HG03378 (cell line): Measurements from ENCODE around the gene PRKAG2.
"Not testable (repeated sequence)": the region's sequence is repeated elsewhere in the genome, so short reads cannot be mapped to it uniquely, and the experiment has no call there.

ENCODE experiments used
- ATAC-seq: cut with Tn5 transposase; IDR thresholded peaks from one replicate; pipeline ENCODE4 v1.9.1; 2021; ENCODE audit warnings: mild to moderate bottlenecking, moderate library complexity; ENCODE audit not compliant: unreplicated experiment

PRKAG2 gene

DNA sequence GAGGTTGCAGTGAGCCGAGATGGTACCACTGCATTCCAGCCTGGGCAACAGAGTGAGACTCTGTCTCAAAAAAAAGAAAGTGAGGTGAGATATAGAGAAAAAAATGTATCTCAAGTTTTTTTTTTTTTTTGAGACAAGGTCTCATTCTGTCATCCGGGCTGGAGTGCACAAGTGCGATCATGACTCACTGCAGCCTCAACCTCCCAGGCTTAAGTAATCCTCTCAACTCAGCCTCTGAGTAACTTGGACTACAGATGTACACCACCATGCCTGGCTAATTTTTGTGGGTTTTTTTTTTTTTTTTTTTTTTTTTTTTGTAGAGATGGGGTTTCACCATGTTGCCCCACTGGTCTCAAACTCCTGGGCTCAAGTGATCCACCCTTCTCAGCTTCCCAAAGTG lies 303.9 kb downstream of the PRKAG2 start:
- not testable (repeated sequence) for ATAC-seq

DNA sequence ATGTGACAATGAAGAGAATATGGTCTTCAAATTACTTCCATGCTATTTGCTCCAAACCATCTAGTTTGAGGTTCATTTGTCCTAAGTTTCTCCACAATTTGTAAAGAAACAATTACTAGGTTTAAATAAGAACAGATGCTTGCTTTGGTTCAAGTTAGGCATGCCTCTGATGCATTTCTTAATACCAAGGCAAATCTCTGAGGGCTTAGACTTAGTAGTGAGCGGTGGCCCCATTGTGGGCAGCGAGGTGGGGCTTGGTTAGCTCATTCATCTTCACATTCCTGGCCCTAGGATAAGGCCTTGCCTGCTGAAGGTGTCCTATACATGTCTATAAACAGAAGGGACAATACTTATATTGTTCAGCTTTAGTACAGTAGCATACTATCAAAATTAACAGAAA lies 304.8 kb downstream of the PRKAG2 start:
- no peak for ATAC-seq

DNA sequence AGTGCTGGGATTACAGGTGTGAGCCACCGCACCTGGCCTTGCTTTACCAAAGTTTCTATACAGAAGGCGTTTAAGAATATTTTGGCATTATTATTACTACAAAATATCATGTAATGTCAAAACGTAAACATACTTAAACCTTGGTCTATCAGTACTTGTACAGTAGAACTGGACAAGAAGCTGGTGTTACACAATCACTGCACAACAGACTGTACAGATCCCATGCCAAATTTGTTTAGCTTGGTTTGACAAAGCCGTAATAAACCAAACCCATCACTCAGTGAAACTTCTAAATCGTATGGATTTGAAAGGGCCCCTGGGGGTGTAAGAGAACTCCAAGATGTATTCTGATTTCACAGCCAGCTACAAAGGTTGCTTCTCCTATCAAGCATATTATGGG lies 305.4 kb downstream of the PRKAG2 start:
- no peak for ATAC-seq

DNA sequence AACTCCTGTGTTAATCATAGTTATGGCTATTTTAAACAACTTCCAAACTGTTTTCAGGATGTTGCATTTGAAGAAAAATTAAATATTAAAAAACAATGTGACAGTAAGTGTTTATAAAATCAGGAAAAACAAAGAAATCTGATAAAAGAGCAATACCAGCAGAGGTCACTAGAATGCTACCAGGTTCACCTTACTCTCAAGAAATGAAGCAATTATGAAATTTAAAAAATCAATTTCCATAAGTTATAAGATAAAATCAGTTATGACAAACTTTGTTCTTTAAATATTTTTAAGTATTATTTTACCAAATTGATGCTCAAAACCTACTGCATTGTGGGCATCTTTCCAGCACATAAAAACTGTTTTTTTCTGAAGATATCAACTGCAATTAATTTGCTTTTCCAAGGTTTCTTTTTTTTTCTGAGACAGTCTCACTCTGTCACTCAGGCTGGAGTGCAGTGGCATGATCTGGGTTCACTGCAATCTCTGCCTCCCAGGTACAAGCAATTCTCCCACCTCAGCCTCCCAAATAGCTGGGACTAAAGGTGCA lies 306.5 kb downstream of the PRKAG2 start:
- ATAC-seq, result no peak

DNA sequence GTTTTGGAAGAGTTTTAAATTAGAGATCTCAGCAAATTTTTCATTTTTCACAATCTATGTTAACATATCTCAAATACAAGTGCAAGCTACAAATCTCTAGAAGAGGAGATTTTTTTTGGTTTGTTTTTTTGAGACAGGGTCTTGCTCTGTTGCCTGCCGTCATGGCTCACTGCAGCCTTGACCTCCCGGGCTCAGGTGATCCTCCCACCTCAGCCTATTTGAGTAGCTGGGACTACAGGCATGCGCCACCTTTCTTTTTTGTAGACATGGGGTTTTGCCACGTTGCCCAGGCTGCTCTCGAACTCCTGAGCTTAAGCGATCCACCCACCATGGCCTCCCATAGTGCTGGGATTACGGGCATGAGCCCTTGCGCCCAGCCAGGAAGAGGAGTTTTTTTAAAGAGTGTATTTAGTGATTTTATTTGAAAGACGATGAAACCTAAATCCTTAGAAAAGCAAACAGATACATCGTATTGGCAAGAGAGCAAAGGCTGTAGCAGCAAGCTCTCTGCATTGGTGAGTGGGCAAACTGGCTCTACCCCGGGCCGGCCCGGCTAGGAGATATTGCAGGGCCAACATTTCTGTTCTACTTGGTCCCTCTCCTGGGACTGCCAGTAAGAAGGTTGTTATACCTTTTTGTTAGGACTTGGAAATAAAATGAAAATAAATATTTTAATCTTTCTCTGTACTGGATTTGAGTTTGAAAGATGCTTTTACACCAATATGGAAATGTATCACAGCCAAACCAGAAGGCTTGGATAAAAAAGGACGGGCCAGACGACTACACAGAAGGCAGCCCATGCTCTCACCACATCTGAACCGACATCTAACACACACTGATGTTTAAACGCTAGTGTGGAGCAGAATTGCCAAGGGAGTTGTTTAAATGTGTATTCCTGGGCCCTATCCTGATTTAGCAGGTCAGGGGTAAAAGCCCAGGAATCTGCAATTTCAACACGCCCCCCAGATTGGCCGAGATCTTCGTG lies 307.7 kb downstream of the PRKAG2 start:
- ATAC-seq, result no peak

DNA sequence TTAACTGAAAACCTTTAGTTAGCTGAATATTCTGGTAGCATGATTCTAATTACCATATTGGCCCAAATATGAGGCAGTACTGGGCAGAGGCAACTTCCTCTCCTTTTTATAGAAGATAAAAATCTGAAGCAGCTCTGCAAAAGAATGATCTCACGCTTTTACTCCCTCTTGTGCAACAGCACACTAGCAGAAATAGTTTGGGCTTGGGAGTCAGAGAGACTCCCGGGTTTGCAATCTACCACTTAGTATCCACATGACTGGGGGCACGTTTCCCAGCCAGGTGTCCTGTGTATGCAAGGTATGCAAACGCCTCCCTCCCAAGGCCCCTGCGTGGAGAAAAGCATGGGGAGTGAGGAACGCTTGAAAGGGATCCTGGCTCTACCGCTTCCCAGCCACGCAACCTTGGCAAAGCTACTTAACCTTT lies 310.0 kb downstream of the PRKAG2 start:
- no peak for ATAC-seq

DNA sequence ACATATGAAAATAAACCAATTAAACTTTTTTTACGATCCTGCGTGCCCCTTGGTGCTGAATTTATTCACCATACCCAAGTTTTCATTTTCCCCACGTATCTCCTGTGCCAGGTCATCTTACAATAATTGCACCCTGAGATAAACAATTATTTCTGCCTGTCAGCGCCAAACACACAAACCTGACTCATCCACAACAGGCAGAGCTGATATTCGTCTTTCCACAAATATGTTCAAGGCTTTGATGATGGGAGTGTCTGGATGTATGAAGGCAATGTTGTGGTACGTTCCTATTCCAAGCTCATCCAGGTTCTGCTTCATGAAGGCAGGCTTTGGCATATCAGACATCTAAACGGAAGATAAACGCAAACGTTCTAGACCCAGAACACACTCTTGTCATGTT lies 311.4 kb downstream of the PRKAG2 start:
- no peak for ATAC-seq

DNA sequence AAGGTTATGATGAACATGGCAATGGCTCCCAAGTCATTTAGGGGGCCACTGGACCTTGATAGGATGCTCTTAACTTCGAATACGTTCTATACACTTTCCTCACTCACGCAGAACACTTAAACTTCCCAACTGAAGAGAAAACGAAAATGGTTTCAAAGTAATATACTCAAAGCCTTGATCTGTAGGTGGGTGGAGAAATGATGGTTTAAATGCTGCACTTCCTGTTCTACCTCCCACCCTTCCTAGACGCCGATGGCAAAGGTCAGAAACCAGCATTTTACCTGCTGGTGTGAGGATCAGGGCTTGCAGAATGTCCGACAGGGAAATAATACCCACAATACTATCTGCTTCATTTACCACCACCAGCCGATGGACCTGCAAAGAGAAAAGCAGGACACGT lies 316.7 kb downstream of the PRKAG2 start:
- ATAC-seq, result no peak

DNA sequence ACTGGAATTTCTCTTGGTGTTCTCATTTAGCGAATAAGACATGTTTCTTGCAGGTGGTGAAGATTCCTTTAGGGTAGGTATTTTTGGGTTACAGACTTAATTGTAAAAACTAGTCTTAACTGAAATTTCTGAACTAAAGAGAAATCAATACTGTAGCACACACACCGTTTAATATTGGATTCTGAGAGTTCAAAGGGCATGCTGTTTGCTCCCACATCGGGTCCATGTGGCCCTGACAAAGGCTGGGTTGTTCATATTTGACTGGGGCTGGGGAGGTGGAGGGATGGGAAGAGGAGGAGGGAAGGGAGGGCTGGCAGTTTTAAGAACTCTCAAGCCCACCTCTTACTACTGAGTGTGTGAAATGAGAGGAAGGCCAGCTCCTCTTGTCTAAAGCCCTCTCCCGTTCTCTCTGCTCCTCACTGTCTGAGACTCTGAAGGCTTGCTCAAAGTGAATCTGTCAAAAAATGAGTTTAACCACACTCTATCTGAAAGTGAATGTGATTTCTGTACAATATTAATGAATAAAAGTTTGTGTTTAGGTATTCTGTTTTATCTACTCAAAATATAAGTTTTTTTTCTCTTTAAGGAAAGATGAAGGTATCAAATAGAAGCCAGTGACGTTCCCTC lies 317.2 kb downstream of the PRKAG2 start:
- ATAC-seq, result no peak

DNA sequence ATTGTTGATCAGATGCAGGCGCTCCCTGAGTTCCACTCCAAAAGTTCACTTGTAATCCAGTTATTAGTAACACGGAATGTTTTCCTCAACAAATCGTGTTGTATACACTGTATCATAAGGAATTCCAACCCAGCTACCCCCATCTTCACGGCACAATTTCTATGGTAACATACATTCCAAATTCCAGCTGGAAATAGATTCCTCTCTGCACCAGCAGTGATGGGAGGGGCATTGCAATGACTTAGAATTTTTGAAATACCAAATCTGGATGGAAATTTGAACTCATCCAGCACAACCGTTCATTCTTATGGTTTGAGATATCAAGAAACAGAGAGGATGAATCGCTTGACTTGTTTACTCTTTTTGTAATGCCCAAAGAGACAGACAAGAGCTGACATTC lies 318.3 kb downstream of the PRKAG2 start:
- ATAC-seq, result no peak

DNA sequence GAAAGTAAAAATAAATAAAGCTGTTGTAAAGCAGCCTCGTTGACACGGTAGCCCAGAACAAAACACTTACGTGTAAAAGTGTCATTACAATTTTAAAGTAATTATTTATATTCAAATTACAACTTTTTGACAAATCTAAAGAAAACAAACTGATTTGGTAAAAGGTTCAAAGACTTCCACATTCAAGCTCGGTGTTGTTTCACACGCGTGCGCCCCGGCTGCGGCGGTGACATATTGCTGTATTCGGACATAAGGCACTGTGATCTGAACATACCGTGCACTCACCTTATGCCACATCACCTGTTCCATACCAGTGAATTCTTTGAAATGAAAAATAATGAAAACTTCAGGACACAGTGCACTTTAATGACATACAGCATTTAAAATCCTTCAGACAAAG lies 320.3 kb downstream of the PRKAG2 start:
- ATAC-seq, result no peak

DNA sequence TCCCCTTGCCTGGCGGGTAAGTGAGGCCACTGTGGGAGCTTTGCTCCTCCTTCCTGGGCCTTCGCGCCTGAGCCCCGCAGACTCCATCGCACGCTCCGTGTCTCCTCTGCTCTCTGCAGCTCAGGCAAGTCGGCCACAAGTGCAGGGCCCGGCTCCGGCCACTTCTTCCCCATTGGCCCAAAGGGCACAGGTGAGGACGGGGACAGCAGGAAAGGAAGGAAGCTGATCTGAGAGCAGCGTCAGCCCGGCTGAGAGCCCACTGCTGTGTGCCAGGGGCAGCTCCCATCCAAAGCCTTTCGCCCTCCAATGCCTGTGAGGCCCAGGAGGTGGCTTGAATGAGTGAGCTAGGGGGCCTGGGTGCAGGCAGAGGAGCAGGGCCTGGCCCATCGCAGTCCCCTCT lies 323.6 kb downstream of the PRKAG2 start:
- ATAC-seq, result no peak

DNA sequence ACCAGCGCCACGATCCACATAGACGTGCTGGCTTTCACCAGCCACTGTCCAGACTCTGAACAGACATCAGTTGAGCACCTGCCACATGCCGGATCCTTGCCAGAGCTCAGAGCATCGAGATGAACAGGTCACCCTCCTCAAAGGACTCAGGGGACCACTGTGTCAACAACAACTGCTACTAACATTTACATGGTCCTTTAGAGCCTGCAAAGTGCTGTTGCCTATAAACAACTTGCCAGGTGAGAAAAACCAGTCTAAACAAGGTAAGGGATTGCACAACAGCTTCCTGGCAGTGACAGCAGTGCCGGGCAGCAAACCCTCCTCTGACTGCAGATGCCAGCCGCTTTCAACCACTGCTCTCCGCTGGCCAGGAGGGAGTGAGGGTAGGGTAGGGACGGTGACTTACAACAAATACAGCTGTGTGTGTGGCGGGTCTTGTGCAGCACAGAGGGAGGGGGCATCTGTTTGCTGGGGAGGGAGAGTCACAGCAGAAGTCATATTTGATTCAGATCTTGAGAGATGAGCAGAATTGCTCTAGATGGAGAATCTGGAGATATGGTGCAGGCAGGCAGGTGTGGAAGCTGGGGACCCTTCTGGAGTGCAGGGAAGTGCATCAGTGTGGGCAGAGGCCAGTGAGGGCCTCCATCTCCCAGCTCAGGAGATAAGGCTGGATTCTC lies 324.4 kb downstream of the PRKAG2 start:
- no peak for ATAC-seq

DNA sequence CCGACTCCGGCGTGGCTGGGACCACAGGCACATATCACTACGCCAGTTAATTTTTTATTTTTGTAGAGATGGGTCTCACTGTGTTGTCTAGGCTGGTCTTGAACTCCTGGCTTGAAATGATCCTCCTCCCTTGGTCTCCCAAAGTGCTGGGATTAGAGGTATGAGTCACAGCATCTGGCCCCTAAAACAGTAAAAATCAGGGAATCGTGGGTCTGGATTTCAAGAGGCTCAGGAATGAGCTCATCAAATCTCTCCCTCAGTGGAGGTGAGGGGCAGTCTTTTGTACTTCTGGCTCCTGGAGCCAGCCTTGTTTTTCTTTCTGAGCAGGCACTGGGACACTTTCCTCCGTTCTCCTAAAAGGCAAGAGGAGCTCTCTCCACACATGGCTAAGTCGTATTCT lies 325.1 kb downstream of the PRKAG2 start:
- no peak for ATAC-seq

DNA sequence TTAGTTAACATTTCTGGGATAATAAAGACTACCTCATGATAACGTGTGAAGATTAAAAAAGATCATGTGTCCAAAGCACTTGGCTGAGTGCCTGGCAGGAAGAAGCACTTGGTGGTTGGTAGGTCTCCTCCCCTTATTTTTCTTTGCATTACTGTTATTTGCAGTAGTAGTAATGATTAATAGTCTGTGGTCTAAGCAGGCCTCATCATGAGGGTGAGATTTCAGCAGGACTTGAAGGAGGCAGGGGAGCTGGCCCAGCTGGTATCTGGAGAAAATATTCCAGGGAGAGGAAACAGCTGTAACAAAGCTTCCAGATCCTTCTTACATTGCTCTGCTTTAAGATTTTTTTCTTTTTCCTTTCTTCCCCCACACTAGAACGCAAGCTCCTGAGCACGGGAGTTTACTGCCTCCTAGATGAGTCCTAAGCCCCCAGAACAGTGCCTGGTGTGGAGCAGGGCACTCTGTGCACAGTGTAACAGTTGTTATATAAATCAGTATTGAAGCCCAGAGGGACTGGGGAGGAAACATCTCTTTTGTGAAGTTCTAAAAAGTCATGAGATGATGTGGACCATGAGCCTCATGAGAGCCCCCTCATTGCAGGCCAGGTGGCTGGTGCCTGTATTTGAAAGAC lies 326.1 kb downstream of the PRKAG2 start:
- ATAC-seq, result no peak

DNA sequence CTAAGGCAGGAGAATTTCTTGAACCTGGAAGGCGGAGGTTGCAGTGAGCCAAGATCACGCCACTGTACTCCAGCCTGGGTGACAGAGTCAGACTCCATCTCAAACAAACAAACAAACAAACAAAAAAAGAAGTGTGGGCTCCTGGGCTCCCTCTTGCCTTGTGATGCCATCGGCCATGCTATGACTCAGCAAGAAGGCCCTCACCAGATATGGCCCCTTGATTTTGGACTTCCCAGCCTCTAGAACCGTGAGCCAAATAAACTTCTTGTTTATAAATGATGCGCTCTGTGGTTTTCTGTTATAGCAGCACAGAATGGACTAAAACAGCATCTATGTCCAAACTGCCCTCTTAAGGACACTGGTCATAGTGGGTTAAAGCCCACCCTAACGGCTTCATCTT lies 327.3 kb downstream of the PRKAG2 start:
- ATAC-seq, result no peak

DNA sequence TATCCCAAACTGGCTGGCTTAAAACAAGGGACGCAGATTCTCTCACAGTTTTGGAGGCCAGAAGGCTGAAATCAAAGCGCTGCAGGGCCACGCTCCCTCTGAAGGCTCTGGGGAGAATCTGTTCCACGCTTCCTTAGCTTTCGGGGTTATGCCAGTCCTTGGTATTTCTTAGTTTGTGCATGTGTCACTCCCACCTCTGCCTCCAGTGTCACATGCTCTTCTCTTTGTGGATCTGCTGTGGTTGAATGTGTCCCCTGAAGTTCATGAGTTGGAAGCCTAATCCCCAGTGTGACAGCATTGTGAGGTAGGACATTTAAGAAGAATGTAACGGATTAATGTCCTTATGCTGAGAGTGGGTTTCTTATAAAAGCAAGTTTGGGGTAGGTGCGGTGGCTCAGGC lies 327.8 kb downstream of the PRKAG2 start:
- ATAC-seq, result no peak

DNA sequence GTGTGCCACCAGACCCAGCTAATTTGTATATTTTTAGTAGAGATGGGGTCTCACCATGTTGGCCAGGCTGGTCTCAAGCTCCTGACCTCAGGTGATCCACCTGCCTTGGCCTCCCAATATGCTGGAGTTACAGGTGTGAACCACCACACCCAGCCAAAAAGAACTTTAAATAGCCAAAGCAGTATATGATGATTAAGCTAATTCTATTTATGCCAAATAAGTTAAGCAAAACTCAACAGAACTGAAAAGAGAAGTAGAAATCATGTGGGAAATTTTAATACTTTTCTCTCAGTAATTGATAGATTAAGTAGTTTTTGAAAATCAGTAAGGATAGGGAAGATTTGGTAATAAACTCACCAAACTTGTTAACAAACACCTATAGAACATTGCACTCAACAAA lies 332.7 kb downstream of the PRKAG2 start:
- ATAC-seq, result no peak

DNA sequence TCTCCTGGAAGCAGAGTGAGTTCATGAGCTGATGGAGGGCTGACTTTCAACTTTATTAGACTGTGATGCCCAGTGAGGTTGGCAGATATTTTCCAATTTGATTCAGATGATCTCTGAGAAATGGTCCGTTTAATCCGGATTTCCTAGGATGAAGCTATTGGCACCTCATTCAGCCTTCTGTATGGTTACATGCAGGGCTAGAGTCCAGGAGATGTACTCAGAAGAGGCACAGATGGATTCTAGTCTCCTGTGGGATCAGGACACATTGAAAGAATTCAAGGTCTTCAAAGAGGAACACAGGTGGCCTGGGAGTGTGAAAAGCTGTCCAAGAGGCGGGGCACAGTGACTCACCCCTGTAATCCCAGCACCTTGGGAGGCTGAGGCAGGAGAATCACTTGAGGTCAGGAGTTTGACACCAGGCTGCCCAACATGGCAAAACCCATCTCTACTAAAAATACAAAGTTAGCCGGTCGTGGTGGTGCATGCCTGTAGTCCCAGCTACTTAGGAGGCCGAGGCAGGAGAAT lies 334.2 kb downstream of the PRKAG2 start:
- ATAC-seq, result no peak

DNA sequence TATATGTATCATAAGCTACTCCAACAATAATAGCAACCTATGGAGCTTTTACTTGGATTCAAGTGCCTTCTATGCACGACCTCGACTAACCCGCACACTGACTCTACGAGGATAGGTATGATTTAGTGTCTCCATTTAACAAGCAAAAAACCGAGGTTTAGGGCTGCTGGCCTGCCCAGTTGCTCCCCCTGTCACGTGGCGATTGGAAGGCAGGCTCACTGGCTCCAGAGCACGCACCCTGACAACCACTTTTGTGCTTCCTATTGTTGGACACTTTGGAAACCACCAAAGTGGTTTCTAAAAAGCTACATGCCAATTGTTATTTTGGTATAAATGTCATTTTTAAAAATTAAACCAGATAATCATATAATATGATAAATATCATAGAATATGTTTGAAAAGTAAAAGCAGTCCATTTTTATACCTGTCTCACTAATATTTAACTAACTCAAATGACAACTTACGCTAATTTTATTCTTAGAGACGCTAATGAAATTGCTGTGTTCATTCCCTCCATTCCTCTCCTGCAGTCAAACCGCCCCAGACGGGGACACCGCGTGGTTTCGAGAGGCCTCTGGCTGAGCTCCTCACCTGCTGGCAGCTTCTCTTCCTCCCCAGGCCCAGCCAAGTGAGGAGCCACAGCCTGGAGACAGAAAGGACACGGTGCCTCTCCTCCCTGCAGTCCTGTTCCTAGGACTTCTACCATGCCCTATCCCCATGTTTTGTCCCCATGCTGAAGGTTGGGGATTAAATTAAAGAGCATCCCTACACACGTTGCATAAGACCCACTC lies 335.0 kb downstream of the PRKAG2 start:
- no peak for ATAC-seq
